GM19467 (cell line): Measurements from ENCODE around the gene RRAGC.
A peak's percentile ranks its signal among the peaks of the same experiment; 100 is the strongest.

Experiments used
- ATAC-seq: cut with Tn5 transposase; IDR thresholded peaks from one replicate; pipeline ENCODE4 v1.9.1; 2021; ENCODE audit warnings: mild to moderate bottlenecking, moderate library complexity; ENCODE audit not compliant: unreplicated experiment

The RRAGC gene

GRCh38 chr1:38859561-38860453 is at the start of gene RRAGC:
RRAGC (minus strand) TSS chr1:38859772; CDS start chr1:38859646, 126 bp downstream.
- ATAC-seq = peak; percentile 92

GRCh38 chr1:38908821-38909220 is 49.2 kb upstream of the RRAGC start:
- ATAC-seq = no peak

- ATAC-seq = no peak
Measured at GRCh38 chr1:38905985-38906384, 46.4 kb upstream of the RRAGC start.

- no peak for ATAC-seq
Measured at GRCh38 chr1:38899560-38899959, 40.0 kb upstream of the RRAGC start.

GRCh38 chr1:38898653-38899230 is 39.2 kb upstream of the RRAGC start:
- ATAC-seq = no peak

GRCh38 chr1:38896169-38896568 is 36.6 kb upstream of the RRAGC start:
- ATAC-seq = no peak

GRCh38 chr1:38892976-38893375 is 33.4 kb upstream of the RRAGC start:
- ATAC-seq = no peak

- no peak for ATAC-seq
Measured at GRCh38 chr1:38891753-38892152, 32.2 kb upstream of the RRAGC start.

GRCh38 chr1:38889589-38889988 is 30.0 kb upstream of the RRAGC start:
- ATAC-seq = no peak

- no peak for ATAC-seq
Measured at GRCh38 chr1:38888423-38889333, 29.1 kb upstream of the RRAGC start.

- no peak for ATAC-seq
Measured at GRCh38 chr1:38885092-38885491, 25.5 kb upstream of the RRAGC start.

- ATAC-seq = no peak
Measured at GRCh38 chr1:38881487-38881886, 21.9 kb upstream of the RRAGC start, which contains the start of gene GJA9. GJA9 (minus strand) TSS chr1:38881587; CDS start chr1:38876098, 5,489 bp downstream.

GRCh38 chr1:38875811-38876210 is 16.2 kb upstream of the RRAGC start:
- ATAC-seq = no peak

GRCh38 chr1:38873027-38873969 is 13.7 kb upstream of the RRAGC start, which contains the start of gene MYCBP:
MYCBP (minus strand) TSS chr1:38873348; CDS start chr1:38873305, 43 bp downstream.
- peak; percentile 97 for ATAC-seq

- ATAC-seq = peak; percentile 16
Measured at GRCh38 chr1:38872401-38873026, 12.9 kb upstream of the RRAGC start.

GRCh38 chr1:38870996-38871395 is 11.4 kb upstream of the RRAGC start:
- ATAC-seq = no peak

- no peak for ATAC-seq
Measured at GRCh38 chr1:38867208-38867607, 7.6 kb upstream of the RRAGC start.

GRCh38 chr1:38865112-38865715 is 5.6 kb upstream of the RRAGC start:
- no peak for ATAC-seq

- no peak for ATAC-seq
Measured at GRCh38 chr1:38860454-38860795, 853 bp upstream of the RRAGC start.
